HK-2 (cell line): ENCODE measurements around the gene CCDC188.

Source experiments
- DNase-seq: peaks from one replicate; pipeline ENCODE4 v3.0.0-alpha.2; 2018; ENCODE audit not compliant: unreplicated experiment

Gene CCDC188

GRCh38 chr22:20105456-20106204 is 45.2 kb downstream of the CCDC188 start:
- no peak for DNase-seq

GRCh38 chr22:20102203-20102780 is 48.6 kb downstream of the CCDC188 start:
- no peak for DNase-seq

GRCh38 chr22:20101638-20102037 is 49.2 kb downstream of the CCDC188 start:
- DNase-seq: no peak

- no peak for DNase-seq
These were observed 51.6 kb downstream of the CCDC188 start for GRCh38 chr22:20099099-20099711.
